Measurements from ENCODE around the gene NREP.

DNA sequence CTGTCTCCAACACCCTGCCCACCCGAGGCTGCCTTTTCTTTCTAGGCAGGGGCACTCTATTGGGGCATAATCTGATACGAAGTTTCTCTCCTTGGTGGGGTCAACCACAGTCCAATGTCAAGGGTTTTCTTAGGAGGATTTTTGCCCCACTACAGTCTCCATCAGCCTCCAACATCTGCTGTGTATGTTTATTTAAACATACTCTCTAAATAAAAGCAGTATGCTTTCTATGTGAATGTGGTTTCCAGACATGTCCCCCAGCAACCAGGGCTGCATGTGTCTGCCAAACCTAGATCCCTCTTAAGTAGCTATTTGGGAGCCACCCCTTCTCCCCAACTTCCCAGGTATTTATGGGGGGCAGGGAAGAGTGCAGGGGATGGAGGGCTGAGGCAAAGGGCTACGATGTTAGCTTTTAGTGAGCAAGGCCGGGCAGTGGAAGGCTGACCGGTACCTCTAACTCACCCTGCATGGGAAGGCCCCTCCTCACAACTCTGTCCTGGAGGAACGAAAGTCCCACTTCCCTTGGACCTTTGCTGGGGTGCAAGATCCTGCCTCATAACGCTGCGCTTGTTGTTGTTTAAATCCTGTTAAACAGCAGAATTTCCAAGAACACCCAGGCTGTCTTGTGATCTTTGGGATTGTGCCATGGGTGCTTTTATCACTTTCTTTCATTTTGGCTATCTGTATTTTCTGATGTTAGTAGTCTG, 75.4 kb downstream of the NREP start:
- TF ChIP-seq, protein P1, sequence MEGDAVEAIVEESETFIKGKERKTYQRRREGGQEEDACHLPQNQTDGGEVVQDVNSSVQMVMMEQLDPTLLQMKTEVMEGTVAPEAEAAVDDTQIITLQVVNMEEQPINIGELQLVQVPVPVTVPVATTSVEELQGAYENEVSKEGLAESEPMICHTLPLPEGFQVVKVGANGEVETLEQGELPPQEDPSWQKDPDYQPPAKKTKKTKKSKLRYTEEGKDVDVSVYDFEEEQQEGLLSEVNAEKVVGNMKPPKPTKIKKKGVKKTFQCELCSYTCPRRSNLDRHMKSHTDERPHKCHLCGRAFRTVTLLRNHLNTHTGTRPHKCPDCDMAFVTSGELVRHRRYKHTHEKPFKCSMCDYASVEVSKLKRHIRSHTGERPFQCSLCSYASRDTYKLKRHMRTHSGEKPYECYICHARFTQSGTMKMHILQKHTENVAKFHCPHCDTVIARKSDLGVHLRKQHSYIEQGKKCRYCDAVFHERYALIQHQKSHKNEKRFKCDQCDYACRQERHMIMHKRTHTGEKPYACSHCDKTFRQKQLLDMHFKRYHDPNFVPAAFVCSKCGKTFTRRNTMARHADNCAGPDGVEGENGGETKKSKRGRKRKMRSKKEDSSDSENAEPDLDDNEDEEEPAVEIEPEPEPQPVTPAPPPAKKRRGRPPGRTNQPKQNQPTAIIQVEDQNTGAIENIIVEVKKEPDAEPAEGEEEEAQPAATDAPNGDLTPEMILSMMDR (conservative IDR thresholded peaks at IDR 0.05 in 1 of 2, IDR thresholded peaks at IDR 0.05 in 1 of 2; ENCODE audit: extremely low read depth in 1 of 2, insufficient read depth in 1 of 2, low read depth in 1 of 2, low read length in 2 of 2): no peak
- TF ChIP-seq EZH2 (IDR thresholded peaks at IDR 0.05; ENCODE audit: borderline replicate concordance, low read length): no peak

Data from mammary epithelial cell (primary cell).